OCI-LY3 (cell line): ENCODE measurements around the gene BCL2L2.

Experiments
- EZH2phosphoT487 ChIP-seq: fragments of 200-600 bp; shearing (Covaris generic); IDR thresholded peaks from 2 replicates; pipeline ENCODE4 v1.6.1; 2018; ENCODE audit warnings: antibody characterized with exemption, mixed run types, low read depth
- TF ChIP-seq, protein P1 (sequence below): fragments of 200-600, 300-600 bp; sonication (generic); IDR thresholded peaks from 2 replicates; pipeline ENCODE4 v1.5.1; 2014; ENCODE audit warnings: antibody characterized with exemption, low read length, low read depth

GRCh38 chr14:23351681-23352505, 45.3 kb downstream of the BCL2L2 start:
- TF ChIP-seq, protein P1, sequence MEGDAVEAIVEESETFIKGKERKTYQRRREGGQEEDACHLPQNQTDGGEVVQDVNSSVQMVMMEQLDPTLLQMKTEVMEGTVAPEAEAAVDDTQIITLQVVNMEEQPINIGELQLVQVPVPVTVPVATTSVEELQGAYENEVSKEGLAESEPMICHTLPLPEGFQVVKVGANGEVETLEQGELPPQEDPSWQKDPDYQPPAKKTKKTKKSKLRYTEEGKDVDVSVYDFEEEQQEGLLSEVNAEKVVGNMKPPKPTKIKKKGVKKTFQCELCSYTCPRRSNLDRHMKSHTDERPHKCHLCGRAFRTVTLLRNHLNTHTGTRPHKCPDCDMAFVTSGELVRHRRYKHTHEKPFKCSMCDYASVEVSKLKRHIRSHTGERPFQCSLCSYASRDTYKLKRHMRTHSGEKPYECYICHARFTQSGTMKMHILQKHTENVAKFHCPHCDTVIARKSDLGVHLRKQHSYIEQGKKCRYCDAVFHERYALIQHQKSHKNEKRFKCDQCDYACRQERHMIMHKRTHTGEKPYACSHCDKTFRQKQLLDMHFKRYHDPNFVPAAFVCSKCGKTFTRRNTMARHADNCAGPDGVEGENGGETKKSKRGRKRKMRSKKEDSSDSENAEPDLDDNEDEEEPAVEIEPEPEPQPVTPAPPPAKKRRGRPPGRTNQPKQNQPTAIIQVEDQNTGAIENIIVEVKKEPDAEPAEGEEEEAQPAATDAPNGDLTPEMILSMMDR = no peak
- TF ChIP-seq EZH2phosphoT487 = no peak
